NCI-H526 (cell line): ENCODE measurements around the gene PGP.

Experiments
- DNase-seq, 2 experiments: peaks; one replicate each; lab custom pipeline; 2025; lab: John Stamatoyannopoulos, UW

The PGP gene

GRCh38 chr16:2181952-2182351 is 32.7 kb downstream of the PGP start:
- no peak for DNase-seq

- no peak for DNase-seq
Measured at GRCh38 chr16:2180962-2181923, 33.4 kb downstream of the PGP start.

- no peak for DNase-seq
Measured at GRCh38 chr16:2180461-2180860, 34.2 kb downstream of the PGP start.

- DNase-seq = no peak
Measured at GRCh38 chr16:2179576-2179975, 35.1 kb downstream of the PGP start.

GRCh38 chr16:2179107-2179501 is 35.5 kb downstream of the PGP start:
- DNase-seq = no peak

- peak in 1 of 2 experiments; percentile 43 for DNase-seq
Measured at GRCh38 chr16:2178321-2179106, 36.1 kb downstream of the PGP start.

- no peak for DNase-seq
Measured at GRCh38 chr16:2177561-2177960, 37.1 kb downstream of the PGP start.

GRCh38 chr16:2177101-2177500 is 37.5 kb downstream of the PGP start:
- DNase-seq = no peak

- no peak for DNase-seq
Measured at GRCh38 chr16:2176047-2176446, 38.6 kb downstream of the PGP start.

GRCh38 chr16:2175454-2175853 is 39.2 kb downstream of the PGP start:
- no peak for DNase-seq

GRCh38 chr16:2174396-2175131 is 40.1 kb downstream of the PGP start:
- DNase-seq = no peak

- no peak for DNase-seq
Measured at GRCh38 chr16:2173916-2174315, 40.7 kb downstream of the PGP start.

- DNase-seq = no peak
Measured at GRCh38 chr16:2173366-2173765, 41.3 kb downstream of the PGP start.

GRCh38 chr16:2172688-2173335 is 41.8 kb downstream of the PGP start:
- DNase-seq = no peak

GRCh38 chr16:2171601-2172178 is 43.0 kb downstream of the PGP start:
- no peak for DNase-seq

GRCh38 chr16:2170587-2171435 is 43.8 kb downstream of the PGP start:
- DNase-seq = no peak

- no peak for DNase-seq
Measured at GRCh38 chr16:2170080-2170479, 44.6 kb downstream of the PGP start.

GRCh38 chr16:2167068-2167638 is 47.5 kb downstream of the PGP start:
- no peak for DNase-seq

GRCh38 chr16:2166263-2167067 is 48.2 kb downstream of the PGP start:
- DNase-seq = no peak
